Measurements from ENCODE around the gene ATG16L2.
"Not testable (repeated sequence)": the region's sequence is repeated elsewhere in the genome, so short reads cannot be mapped to it uniquely, and the experiment has no call there.

Gene ATG16L2

DNA sequence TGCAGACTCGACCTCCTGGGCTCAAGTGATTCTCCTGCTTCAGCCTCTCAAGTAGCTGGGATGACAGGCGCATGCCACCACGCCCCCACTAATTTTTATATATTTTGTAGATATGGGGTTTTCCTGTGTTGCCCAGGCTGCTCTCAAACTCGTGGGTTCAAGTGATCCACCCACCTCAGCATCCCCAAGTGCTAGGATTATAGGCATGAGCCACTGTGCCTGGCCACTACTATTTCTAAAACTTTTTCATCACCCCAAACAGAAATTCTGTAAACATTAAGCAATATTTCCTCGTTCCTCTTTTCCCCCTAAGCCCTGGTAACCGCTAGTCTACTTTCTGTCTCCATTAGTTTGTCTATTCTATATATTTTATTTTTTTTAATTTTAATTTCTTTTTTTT lies 9.0 kb upstream of the ATG16L2 start:
- DNase-seq = no peak

DNA sequence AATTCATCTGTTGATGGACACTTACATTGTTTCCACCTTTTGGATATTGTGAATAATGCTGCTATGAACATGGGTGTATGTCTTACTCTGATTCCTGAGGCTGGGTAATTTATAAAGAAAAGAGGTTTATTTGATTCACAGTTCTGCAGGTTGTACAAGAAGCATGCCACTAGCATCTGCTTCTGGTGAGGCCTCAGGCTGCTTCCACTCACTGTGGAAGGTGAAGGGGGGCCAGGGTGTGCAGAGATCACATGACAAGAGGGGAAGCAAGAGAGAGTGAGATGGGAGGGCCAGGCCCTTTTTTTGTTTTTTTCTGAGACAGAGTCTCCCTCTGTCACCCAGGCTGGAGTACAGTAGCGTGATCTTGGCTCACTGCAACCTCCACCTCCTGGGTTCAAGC lies 7.8 kb upstream of the ATG16L2 start:
- not testable (repeated sequence) for DNase-seq

GRCh38 chr11:72807021-72807693 lies 7.1 kb upstream of the ATG16L2 start:
- DNase-seq = no peak

DNA sequence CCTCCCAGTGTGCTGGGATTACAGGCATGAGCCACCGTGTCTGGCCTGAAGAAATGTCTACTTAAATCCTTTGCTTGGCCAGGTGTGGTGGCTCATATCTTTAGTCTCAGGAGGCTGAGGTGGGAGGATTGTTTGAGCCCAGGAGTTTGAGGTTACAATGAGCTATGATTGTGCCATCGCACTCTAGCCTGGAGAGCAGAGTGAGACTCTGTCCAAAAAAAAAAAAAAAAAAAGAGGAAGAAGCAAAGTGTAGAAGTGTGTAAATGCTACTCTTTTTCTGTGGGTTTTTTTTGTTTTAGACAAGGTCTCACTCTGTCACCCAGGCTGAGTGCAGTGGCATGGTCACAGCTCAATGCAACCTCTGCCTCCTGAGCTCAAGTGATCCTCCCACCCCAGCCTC lies 6.4 kb upstream of the ATG16L2 start:
- no peak for DNase-seq

GRCh38 chr11:72808331-72808798 lies 5.8 kb upstream of the ATG16L2 start:
- DNase-seq = no peak

- DNase-seq = not testable (repeated sequence)
Observed at GRCh38 chr11:72811686-72812085, 2.5 kb upstream of the ATG16L2 start.

- DNase-seq = no peak
Observed at GRCh38 chr11:72812604-72812966, 1.6 kb upstream of the ATG16L2 start.

DNA sequence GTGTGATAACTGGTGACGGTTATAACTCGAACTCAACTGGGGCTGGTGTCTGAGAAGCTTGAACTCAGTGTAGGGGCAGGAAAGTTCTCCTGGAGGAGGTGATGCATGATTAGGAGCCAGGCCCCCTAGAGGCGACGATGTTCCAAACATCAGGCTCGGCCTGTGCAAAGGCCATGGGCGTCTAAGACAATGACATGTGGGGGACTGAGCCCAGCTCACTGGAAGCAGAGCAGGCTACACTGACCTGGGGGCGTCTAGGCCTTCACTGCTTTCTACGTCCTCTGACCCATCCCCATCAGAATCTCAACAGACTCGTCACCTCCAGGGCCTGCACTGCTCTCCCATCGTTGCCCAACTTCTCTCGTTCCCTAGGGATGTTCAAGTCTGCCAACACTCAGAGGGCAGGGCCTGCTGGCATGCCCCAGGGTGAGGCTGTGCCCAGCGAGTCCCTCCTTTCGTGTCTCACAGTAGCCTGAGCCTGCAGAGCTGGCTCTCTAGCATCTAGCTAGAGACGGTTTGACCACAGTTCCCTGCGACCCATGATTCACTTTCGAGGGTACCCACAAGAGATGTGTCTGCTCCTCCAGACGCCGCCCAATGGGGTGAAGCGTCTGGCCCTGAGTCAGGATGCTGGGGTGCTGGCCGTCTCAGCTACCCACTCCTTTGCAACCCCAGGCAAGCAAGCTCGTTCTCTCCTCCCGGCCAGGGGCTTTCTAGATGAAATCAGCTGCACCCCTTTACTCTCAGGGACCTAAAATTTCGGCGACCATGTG lies 1.1 kb upstream of the ATG16L2 start:
- DNase-seq = peak; percentile 88

DNA sequence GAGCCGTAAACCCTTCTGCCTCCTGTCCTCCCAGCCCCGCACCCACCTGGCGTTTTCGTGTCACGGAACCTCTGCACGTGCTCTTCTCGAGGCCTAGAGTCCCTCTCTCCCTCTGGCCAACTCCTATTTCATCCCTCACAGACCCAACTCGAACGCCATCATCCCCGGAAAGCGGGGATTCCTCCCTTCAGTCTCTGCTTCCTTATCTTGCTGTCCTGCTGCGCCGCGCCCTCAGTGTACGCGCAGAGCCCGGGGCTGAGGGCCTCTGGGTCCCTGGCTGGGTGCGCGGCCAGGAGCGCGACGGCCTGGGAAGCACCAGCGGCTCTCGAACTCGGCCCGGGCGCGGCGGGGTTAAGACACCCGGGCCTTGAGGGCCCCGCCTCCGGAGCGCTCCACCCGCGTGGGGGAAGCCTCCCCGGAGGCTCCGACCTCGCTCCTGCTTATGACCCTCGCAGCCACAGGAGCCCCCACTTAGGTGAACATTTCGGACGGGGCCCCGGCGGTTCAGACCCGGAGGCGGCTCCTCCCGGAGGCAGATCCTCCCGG lies 398 bp upstream of the ATG16L2 start:
- DNase-seq = peak; percentile 90

GRCh38 chr11:72815110-72815618 lies 953 bp downstream of the ATG16L2 start:
- no peak for DNase-seq

- DNase-seq = no peak
Observed at GRCh38 chr11:72816404-72816990, 2.3 kb downstream of the ATG16L2 start.

GRCh38 chr11:72817966-72818365 lies 3.8 kb downstream of the ATG16L2 start:
- DNase-seq = no peak

DNA sequence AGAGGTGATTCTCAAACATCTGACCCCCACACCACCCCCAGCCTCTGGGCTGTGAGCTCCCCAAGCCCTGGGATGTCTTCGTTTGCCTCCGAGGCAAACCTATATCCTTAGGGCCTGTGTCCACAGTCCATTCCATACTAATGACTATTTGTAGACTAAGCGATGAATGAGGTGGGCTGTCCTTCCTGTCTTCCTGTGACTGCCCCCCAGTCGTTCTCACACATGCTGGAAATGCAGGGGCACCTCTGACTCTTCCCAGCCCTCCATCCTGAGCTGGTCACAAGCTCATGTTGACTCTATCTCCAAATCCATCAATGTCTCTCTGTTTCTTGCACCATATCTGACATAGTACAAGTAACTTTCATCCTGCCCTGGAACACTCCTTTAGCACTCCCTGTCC lies 4.8 kb downstream of the ATG16L2 start:
- no peak for DNase-seq

- DNase-seq = no peak
Observed at GRCh38 chr11:72820439-72821139, 6.4 kb downstream of the ATG16L2 start.

GRCh38 chr11:72821221-72821919 lies 7.2 kb downstream of the ATG16L2 start:
- no peak for DNase-seq

GRCh38 chr11:72821920-72822799 lies 7.9 kb downstream of the ATG16L2 start:
- peak; percentile 93 for DNase-seq

GRCh38 chr11:72823105-72823804 lies 9.0 kb downstream of the ATG16L2 start:
- no peak for DNase-seq

- DNase-seq = no peak
Observed at GRCh38 chr11:72824020-72824419, 9.8 kb downstream of the ATG16L2 start.

- DNase-seq = no peak
Observed at GRCh38 chr11:72824811-72825505, 10.7 kb downstream of the ATG16L2 start.

- DNase-seq = no peak
Observed at GRCh38 chr11:72825661-72826060, 11.4 kb downstream of the ATG16L2 start.

All from activated CD4-positive, alpha-beta T cell treated with anti-CD3 and anti-CD28 coated beads, Interleukin-10, Interleukin-2, amounts not matched to agents 100 ng/mL and 50 ng/mL, durations not matched to agents 16 hours and 8 hours (primary cell).